ENCODE data around the gene FAM200B. TPM values are rescaled to one million over a fixed set of nuclear protein-coding genes. Genes with fewer than 3 reads are reported as not detected.

The FAM200B gene
- total RNA-seq, 4 donors from 2014 or later = 27.5 to 56.6 (median 38.3) TPM

DNA sequence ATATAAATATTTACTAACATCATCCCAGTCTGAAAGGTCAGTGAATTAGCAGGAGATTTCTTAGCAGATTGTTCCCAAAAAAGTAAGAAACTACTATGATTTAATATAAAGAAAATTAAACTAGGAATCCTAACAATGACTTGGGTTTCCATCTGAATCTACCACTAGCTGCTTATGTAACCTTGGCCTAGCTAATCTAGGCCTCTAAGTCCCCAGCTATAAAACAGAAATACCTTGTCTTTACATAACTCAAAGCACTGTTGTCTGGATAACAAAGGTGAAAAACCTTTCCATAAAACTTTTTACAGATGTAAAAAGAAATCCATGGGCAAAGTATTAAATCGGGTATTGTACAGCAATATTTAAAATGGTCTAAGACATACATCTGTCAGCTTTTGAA is 29.4 kb upstream of the FAM200B start:
- DNase-seq (ENCODE audit: low spot score) (no peak), ATAC-seq (ENCODE audit: low FRiP score) (no peak)
- no peak for TF ChIP-seq CTCF (IDR thresholded peaks at IDR 0.05)

GRCh38 chr4:15652841-15653240 is 28.8 kb upstream of the FAM200B start:
- DNase-seq (ENCODE audit: low spot score) (no peak), ATAC-seq (ENCODE audit: low FRiP score) (no peak)
- no peak for TF ChIP-seq CTCF (IDR thresholded peaks at IDR 0.05)

GRCh38 chr4:15653420-15653819 is 28.2 kb upstream of the FAM200B start:
- TF ChIP-seq CTCF (IDR thresholded peaks at IDR 0.05) = no peak
- ATAC-seq (ENCODE audit: low FRiP score) (no peak), DNase-seq (ENCODE audit: low spot score) (no peak)

DNA sequence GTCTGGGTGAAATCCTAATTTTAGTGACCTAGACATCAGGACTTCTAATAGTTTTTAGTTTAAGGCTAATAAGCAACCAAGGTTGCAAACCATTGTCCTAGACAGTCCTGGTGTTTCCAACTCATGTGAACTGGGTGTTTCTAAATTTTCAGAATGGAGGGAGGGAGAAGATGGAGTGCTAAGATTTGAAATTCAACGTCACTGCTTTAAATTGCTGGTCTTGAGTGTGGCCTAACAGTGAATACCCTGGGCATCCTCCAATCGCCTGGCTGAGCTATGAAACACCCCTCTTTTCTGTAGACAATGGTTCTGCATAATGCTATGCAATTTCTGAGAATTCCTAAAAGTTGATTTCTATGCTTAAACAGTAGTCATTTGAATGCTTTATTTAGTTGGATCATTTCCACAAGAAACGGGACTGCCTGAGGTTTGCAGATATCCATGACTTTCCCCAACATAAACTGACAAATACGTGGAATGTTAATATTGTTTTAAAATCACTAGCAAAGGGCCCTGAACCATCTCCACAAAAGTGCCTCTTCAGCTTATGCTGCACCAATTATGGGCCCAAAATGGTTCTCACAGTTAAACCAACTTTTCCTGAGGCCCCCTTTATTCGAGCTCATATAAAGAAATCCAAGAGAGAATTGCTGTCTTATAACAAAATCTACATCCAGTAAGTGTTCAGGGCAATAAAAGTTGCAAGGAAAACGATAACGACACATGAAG is 27.6 kb upstream of the FAM200B start:
- ATAC-seq (ENCODE audit: low FRiP score) (peak; percentile 21), DNase-seq (ENCODE audit: low spot score) (no peak)
- no peak for TF ChIP-seq CTCF (IDR thresholded peaks at IDR 0.05)

GRCh38 chr4:15654593-15655222 is 26.9 kb upstream of the FAM200B start:
- ATAC-seq (ENCODE audit: low FRiP score) = peak; percentile 49
- DNase-seq (ENCODE audit: low spot score) = no peak
- TF ChIP-seq CTCF (IDR thresholded peaks at IDR 0.05) = no peak

DNA sequence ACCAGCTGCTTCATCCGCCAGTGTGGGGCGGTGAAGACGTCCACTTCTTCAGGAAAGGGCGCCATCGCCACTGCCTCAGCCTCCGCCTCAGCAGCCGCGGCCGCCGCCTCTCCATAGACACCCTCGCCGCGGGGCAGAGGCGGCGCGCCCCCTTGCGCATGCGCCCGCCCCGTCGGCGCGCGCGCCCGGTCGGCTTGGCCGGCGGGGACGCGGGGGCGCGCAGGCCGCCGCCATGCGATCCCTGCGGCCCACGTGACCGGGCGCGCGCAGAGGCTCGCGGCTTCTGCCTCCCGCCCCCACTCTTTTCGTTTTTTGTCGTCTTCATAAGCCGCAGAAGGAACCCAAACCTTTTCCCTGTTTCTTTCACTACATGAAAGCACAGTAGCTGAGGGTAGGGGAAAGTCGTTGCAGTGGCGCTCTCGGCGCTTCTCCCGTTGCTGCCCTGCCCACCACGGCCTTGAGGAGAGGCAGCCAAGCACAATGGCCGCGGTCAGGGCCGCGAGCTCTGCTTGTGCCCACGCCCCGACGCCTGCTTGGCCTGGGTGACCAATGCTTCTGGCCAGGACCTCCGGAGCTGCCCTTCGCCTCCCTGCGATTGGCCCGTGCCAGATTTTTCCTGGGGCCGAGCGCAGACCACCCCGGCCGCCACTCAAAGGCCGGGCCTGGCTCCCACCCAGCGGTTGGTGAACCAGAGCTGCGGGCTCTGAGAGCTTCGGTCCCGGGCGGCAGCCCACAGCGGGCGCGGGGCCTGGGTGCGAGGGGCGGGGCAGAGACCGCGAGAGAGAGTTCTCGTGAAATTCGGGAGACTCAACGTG is 26.2 kb upstream of the FAM200B start, which contains the start of gene FBXL5:
FBXL5 (minus strand) TSS at position 135 of the 815 bp plus-strand sequence; CDS start at position 65, 70 bp downstream.
- no peak for TF ChIP-seq CTCF (IDR thresholded peaks at IDR 0.05)
- DNase-seq (ENCODE audit: low spot score) (peak; percentile 46), ATAC-seq (ENCODE audit: low FRiP score) (peak; percentile 86)
